EL (cell line): ENCODE results near the gene PCK2.
"Not testable (repeated sequence)": the region's sequence is repeated elsewhere in the genome, so short reads cannot be mapped to it uniquely, and the experiment has no call there.

Experiments used
- DNase-seq: peaks from one replicate; pipeline ENCODE4 v3.0.0-alpha.2; 2016

The PCK2 gene

GRCh38 chr14:24093901-24094840 is at the start of gene PCK2:
TSS of gene PCK2 (plus strand) at chr14:24094311. CDS start at chr14:24094406, 95 bp downstream.
- peak; percentile 98 for DNase-seq

- not testable (repeated sequence) for DNase-seq
These were observed 45.1 kb upstream of the PCK2 start for GRCh38 chr14:24049002-24049401.

- DNase-seq = not testable (repeated sequence)
These were observed 43.4 kb upstream of the PCK2 start for GRCh38 chr14:24050753-24051152.

- no peak for DNase-seq
These were observed 42.8 kb upstream of the PCK2 start for GRCh38 chr14:24051176-24051788.

GRCh38 chr14:24051789-24052655 is 42.1 kb upstream of the PCK2 start, which contains the start of gene CARMIL3:
TSS of gene CARMIL3 (plus strand) at chr14:24052009. CDS start at chr14:24052154, 145 bp downstream.
- peak; percentile 55 for DNase-seq

GRCh38 chr14:24052656-24053547 is 41.2 kb upstream of the PCK2 start:
- no peak for DNase-seq

- DNase-seq = no peak
These were observed 40.4 kb upstream of the PCK2 start for GRCh38 chr14:24053548-24054323.

GRCh38 chr14:24054324-24054641 is 39.8 kb upstream of the PCK2 start:
- no peak for DNase-seq

- no peak for DNase-seq
These were observed 39.5 kb upstream of the PCK2 start for GRCh38 chr14:24054646-24055045.

- DNase-seq = no peak
These were observed 37.9 kb upstream of the PCK2 start for GRCh38 chr14:24055971-24056799.

GRCh38 chr14:24056800-24057184 is 37.3 kb upstream of the PCK2 start:
- no peak for DNase-seq

- no peak for DNase-seq
These were observed 36.8 kb upstream of the PCK2 start for GRCh38 chr14:24057271-24057670.

- no peak for DNase-seq
These were observed 36.2 kb upstream of the PCK2 start for GRCh38 chr14:24057867-24058259.

- peak; percentile 72 for DNase-seq
These were observed 35.7 kb upstream of the PCK2 start for GRCh38 chr14:24058260-24058950.

GRCh38 chr14:24058951-24059475 is 35.1 kb upstream of the PCK2 start:
- DNase-seq = no peak

GRCh38 chr14:24059841-24060388 is 34.2 kb upstream of the PCK2 start:
- DNase-seq = no peak

GRCh38 chr14:24060443-24060842 is 33.7 kb upstream of the PCK2 start:
- DNase-seq = no peak

- DNase-seq = no peak
These were observed 32.9 kb upstream of the PCK2 start for GRCh38 chr14:24060984-24061913.
